ENCODE results near the gene AQP12A.

AQP12A gene

GRCh38 chr2:240720686-240721595 lies 29.3 kb downstream of the AQP12A start:
- in situ Hi-C loops (cut with MboI; ENCODE audit: low pct_unique_long_range_greater_than_20kb, low sequenced_read_pairs, unreplicated experiment), result no loop called here
- TF ChIP-seq CTCF (IDR thresholded peaks at IDR 0.05; ENCODE audit: extremely low read depth, insufficient read depth, missing control alignments), result no peak
- no peak for DNase-seq (ENCODE audit: low spot score)

- no peak for TF ChIP-seq CTCF (IDR thresholded peaks at IDR 0.05; ENCODE audit: extremely low read depth, insufficient read depth, missing control alignments)
- no peak for DNase-seq (ENCODE audit: low spot score)
- in situ Hi-C loops (cut with MboI; ENCODE audit: low pct_unique_long_range_greater_than_20kb, low sequenced_read_pairs, unreplicated experiment), result no loop called here
These were observed 30.0 kb downstream of the AQP12A start for GRCh38 chr2:240721596-240722180.

- TF ChIP-seq CTCF (IDR thresholded peaks at IDR 0.05; ENCODE audit: extremely low read depth, insufficient read depth, missing control alignments), result no peak
- in situ Hi-C loops (cut with MboI; ENCODE audit: low pct_unique_long_range_greater_than_20kb, low sequenced_read_pairs, unreplicated experiment), result no loop called here
- no peak for DNase-seq (ENCODE audit: low spot score)
These were observed 30.7 kb downstream of the AQP12A start for GRCh38 chr2:240722376-240722775.

- in situ Hi-C loops (cut with MboI; ENCODE audit: low pct_unique_long_range_greater_than_20kb, low sequenced_read_pairs, unreplicated experiment), result no loop called here
- TF ChIP-seq CTCF (IDR thresholded peaks at IDR 0.05; ENCODE audit: extremely low read depth, insufficient read depth, missing control alignments), result no peak
- DNase-seq (ENCODE audit: low spot score), result no peak
These were observed 31.4 kb downstream of the AQP12A start for GRCh38 chr2:240722796-240723735.

GRCh38 chr2:240723851-240724250 lies 32.2 kb downstream of the AQP12A start:
- in situ Hi-C loops (cut with MboI; ENCODE audit: low pct_unique_long_range_greater_than_20kb, low sequenced_read_pairs, unreplicated experiment), result no loop called here
- no peak for TF ChIP-seq CTCF (IDR thresholded peaks at IDR 0.05; ENCODE audit: extremely low read depth, insufficient read depth, missing control alignments)
- DNase-seq (ENCODE audit: low spot score), result no peak

GRCh38 chr2:240724431-240724830 lies 32.8 kb downstream of the AQP12A start:
- no peak for TF ChIP-seq CTCF (IDR thresholded peaks at IDR 0.05; ENCODE audit: extremely low read depth, insufficient read depth, missing control alignments)
- in situ Hi-C loops (cut with MboI; ENCODE audit: low pct_unique_long_range_greater_than_20kb, low sequenced_read_pairs, unreplicated experiment), result no loop called here

More at GRCh38 chr2:240724431-240724830, 32.8 kb downstream of the AQP12A start:
- no peak for DNase-seq (ENCODE audit: low spot score)
